Activated T-cell treated with anti-CD3 and anti-CD28 coated beads, Interleukin-2, amount 50 U/mL, for 72 hours (primary cell): ENCODE data around the gene MOCS3. TPM values are rescaled to one million over a fixed set of nuclear protein-coding genes. Genes with fewer than 3 reads are reported as not detected.

ENCODE experiments used
- ATAC-seq, 2 donors: fragments of 150-1000 bp; cut with Tn5 transposase; replicated peaks in 1 of 2; 2 replicates each; pipeline ENCODE4 v1.10.0; 2021; ENCODE audit warnings: moderate library complexity in 2 of 2, mild to moderate bottlenecking in 1 of 2
- DNase-seq, 2 donors: peaks; one replicate each; pipeline ENCODE4 v3.0.0; 2021 to 2022; ENCODE audit warnings: mixed read lengths in 1 of 2
- H3K27ac Mint-ChIP-seq: one replicate; pipeline ENCODE4 v1.8.0; 2022; ENCODE audit warnings: mild to moderate bottlenecking, moderate library complexity, mixed read lengths
- H3K27me3 Mint-ChIP-seq: one replicate; pipeline ENCODE4 v1.8.0; 2022; ENCODE audit warnings: low read depth, mixed read lengths
- H3K36me3 Mint-ChIP-seq, 2 donors: one replicate each; pipeline ENCODE4 v1.8.0; 2022; ENCODE audit warnings: mixed read lengths in 2 of 2, mild to moderate bottlenecking in 1 of 2; ENCODE audit not compliant: insufficient read depth in 2 of 2
- H3K4me1 Mint-ChIP-seq: one replicate; pipeline ENCODE4 v1.8.0; 2022; ENCODE audit warnings: low read depth, mixed read lengths
- H3K4me3 Mint-ChIP-seq, 2 donors: one replicate each; pipeline ENCODE4 v1.8.0; 2022; ENCODE audit warnings: mild to moderate bottlenecking in 2 of 2, mixed read lengths in 2 of 2, moderate library complexity in 2 of 2
- H3K9me3 Mint-ChIP-seq, 2 donors: one replicate each; pipeline ENCODE4 v1.8.0; 2022; ENCODE audit warnings: mixed read lengths in 2 of 2
- total RNA-seq, 2 donors: library from RNA; stranded (reverse); gene quantifications; one replicate each; pipeline ENCODE4 v1.2.3, GENCODE V29; 2022

MOCS3 gene, protein sequence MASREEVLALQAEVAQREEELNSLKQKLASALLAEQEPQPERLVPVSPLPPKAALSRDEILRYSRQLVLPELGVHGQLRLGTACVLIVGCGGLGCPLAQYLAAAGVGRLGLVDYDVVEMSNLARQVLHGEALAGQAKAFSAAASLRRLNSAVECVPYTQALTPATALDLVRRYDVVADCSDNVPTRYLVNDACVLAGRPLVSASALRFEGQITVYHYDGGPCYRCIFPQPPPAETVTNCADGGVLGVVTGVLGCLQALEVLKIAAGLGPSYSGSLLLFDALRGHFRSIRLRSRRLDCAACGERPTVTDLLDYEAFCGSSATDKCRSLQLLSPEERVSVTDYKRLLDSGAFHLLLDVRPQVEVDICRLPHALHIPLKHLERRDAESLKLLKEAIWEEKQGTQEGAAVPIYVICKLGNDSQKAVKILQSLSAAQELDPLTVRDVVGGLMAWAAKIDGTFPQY
- total RNA-seq: 1 to 10 TPM; 4.1 to 4.2 TPM

DNA sequence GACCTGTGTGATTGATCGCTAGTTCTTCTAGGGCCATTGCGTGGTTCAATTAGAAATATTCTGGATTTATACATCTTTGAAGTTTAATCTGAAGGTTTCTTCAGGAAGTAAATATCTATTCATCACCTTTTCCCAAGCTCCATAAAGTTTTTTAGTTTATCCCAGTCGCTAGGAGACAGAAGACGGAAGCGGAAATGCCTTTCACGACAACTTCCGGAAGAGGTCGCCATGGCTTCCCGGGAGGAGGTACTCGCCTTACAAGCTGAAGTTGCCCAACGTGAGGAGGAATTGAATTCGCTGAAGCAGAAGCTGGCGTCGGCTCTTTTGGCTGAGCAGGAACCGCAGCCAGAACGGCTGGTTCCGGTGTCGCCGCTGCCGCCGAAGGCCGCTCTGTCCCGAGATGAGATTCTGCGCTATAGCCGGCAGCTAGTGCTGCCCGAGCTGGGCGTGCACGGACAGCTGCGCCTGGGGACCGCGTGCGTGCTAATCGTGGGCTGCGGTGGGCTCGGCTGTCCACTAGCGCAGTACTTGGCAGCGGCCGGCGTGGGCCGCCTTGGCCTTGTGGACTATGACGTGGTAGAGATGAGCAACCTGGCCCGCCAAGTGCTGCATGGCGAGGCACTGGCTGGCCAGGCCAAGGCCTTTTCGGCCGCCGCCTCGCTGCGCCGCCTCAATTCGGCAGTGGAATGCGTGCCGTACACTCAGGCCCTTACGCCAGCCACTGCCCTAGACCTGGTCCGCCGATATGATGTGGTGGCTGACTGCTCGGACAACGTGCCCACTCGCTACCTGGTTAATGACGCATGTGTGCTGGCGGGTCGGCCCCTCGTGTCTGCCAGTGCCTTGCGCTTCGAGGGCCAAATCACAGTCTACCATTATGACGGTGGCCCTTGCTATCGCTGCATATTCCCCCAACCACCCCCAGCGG lies at the start of gene MOCS3:
TSS of gene MOCS3 (plus strand) at position 204 of the 928 bp plus-strand sequence. CDS start at position 229, 25 bp downstream.
- H3K36me3 Mint-ChIP-seq: peaks cover 7 to 15% of the 10 kb centered on the region in 2 donors
- DNase-seq: peak; percentile 79 to 87
- peaks cover 76% of the 10 kb centered on the region for H3K4me1 Mint-ChIP-seq
- peak; percentile 81 to 84 for ATAC-seq
- H3K27me3 Mint-ChIP-seq: no peaks in the 10 kb centered on the region
- H3K27ac Mint-ChIP-seq: peak within 1 kb of the TSS; percentile 99
- no peaks in the 10 kb centered on the region for H3K9me3 Mint-ChIP-seq
- peak within 1 kb of the TSS; percentile 91 to 98 for H3K4me3 Mint-ChIP-seq

DNA sequence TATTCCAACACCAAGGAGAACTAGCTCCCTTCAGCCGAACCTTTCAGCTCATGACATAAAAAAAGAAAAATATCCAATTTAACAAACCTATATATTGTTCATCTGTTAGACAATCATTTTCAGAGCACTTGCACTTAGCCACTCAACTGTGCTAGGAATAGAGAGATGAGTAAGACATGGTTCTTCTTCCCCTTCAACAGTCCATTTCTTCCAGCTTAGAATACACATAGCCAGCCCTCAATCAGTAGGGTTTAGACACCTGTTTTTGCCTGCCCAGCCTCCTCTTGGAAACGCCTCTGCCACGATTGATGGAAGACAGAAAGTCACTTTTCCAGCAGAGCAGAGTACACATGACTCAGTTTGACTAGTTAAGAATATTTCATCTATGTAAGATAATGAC lies 49.2 kb upstream of the MOCS3 start:
- DNase-seq (no peak), ATAC-seq (no peak)
- Mint-ChIP-seq H3K4me1 (peaks cover 55% of the 10 kb centered on the region), H3K27me3 (no peaks in the 10 kb centered on the region), H3K27ac (peak overlapping the region; percentile 17), H3K36me3 (peaks cover 0 to 22% of the 10 kb centered on the region in 2 donors), H3K9me3 (no peaks in the 10 kb centered on the region), H3K4me3 (no peak overlapping the region)

DNA sequence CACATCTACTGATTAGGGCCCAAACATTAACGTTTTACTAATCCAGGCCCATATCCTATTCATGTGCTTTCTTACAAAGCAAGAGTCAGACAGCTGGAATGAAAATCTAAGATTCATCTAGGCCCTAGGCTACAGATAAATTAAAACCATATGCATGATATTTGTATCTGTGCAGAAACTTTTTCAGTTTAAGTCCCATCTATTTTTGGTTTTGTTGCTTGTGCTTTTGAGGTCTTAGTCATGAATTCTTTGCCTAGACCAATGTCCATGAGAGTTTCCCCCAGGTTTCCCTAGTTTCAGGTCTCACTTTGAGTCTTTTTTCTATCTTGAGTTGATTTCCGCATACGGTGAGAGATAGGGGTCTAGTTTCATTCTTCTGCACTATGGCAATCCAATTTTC lies 47.6 kb upstream of the MOCS3 start:
- Mint-ChIP-seq H3K27ac (peak overlapping the region; percentile 89), H3K36me3 (peaks cover 0 to 22% of the 10 kb centered on the region in 2 donors), H3K9me3 (no peaks in the 10 kb centered on the region), H3K4me1 (peaks cover 70% of the 10 kb centered on the region), H3K27me3 (no peaks in the 10 kb centered on the region), H3K4me3 (peak overlapping the region; percentile 46 to 63)
- DNase-seq (no peak), ATAC-seq (no peak)

DNA sequence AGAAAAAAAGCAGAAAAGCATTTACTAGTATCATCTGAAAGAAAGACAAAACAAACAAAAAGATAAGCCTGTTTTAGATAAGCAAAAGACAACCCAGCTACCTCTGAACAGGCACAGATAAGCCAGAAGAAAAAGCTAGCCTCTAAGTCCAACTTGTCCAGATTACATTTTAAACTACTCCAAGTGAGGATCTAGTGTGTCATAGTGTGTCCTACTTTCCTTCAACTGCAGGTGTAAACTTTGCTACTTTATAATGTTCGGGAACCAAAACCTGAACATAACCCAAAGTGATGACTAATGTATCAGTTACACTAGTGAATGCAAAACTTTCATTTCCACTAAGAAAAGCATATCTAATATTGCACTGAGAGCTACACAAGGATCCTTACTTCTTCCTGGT lies 46.9 kb upstream of the MOCS3 start:
- no peaks in the 10 kb centered on the region for H3K9me3 Mint-ChIP-seq
- DNase-seq (no peak), ATAC-seq (peak; percentile 48 to 51)
- peak overlapping the region; percentile 46 to 63 for H3K4me3 Mint-ChIP-seq
- peaks cover 0 to 22% of the 10 kb centered on the region in 2 donors for H3K36me3 Mint-ChIP-seq
- peaks cover 77% of the 10 kb centered on the region for H3K4me1 Mint-ChIP-seq
- no peaks in the 10 kb centered on the region for H3K27me3 Mint-ChIP-seq
- peak overlapping the region; percentile 89 for H3K27ac Mint-ChIP-seq

DNA sequence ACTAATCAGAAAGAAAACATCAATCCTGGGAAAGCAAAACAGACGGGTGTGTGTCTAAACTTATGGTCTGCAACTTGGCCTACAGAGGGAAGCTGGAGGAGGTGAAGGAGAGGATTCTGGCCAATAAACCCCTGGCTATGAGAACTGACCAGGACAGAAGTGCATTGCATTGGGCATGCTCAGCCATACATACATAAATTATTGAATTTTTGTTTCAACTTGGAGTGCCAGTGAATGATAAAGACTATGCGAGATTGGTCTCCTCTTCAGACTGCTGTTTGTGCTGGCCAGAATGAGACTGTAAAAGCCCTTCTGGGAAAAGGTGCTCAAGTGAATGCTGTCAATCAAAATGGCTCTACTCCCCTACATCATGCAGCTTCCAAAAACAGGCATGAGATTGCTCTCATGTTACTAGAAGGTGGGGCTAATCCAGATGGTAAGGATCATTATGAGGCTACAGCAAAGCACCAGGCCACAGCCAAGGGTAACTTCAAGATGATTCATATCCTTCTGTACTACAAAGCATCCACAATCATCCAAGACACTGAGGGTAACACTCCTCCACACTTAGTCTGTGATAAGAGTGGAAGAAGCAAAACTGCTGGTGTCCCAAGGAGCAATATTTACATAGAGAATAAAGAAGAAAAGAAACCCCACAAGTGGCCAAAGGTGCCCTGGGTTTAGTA lies 44.8 kb upstream of the MOCS3 start:
- H3K9me3 Mint-ChIP-seq: no peaks in the 10 kb centered on the region
- peaks cover 2 to 11% of the 10 kb centered on the region in 2 donors for H3K36me3 Mint-ChIP-seq
- peak overlapping the region; percentile 85 for H3K27ac Mint-ChIP-seq
- DNase-seq (peak; percentile 47 to 53), ATAC-seq (peak; percentile 96 to 97)
- no peaks in the 10 kb centered on the region for H3K27me3 Mint-ChIP-seq
- H3K4me1 Mint-ChIP-seq: peaks cover 81% of the 10 kb centered on the region
- peak overlapping the region in 1 of 2 donors; percentile 43 for H3K4me3 Mint-ChIP-seq

DNA sequence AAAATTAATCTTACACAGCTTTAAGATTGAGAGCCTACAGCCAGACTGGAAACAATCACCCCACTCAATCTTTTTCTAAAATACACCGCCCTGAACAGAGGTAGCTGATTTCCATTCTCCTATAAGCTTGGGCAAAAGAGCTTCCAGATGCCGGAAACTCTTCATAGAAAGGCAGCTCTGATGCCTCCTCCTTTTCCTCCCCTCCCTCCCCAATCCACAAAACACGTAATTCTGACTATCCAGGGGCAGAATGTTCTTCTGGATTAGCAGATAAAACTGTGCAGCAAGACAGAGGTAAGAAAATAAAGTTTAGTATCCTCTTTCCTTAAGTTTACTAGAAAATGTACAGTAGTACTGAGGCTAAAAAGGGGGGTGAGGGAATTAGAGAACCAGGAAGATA lies 43.2 kb upstream of the MOCS3 start:
- no peak for DNase-seq
- Mint-ChIP-seq H3K9me3 (no peaks in the 10 kb centered on the region), H3K27me3 (no peaks in the 10 kb centered on the region), H3K4me3 (no peak overlapping the region), H3K36me3 (peaks cover 2 to 18% of the 10 kb centered on the region in 2 donors), H3K27ac (peak overlapping the region; percentile 85), H3K4me1 (peaks cover 84% of the 10 kb centered on the region)
- ATAC-seq: no peak

DNA sequence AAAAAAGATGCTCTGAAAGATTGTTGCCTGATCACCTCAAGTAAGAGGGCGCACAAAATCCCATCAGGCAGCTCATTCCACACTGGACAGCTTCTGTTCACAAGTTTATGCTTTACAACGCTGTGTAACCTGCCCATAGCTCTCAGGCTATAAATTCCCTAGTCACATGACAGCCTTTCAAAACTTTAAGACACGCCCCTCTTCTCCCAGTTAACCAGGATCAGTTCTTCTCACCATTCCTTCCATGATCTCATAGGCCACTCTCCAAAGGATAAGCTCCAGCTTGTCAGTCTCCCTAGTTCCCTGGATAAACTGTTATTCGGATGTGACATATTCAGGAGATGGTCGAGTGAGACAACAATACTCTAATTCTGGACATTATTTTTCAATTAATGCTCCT lies 42.4 kb upstream of the MOCS3 start:
- Mint-ChIP-seq H3K36me3 (peaks cover 2 to 14% of the 10 kb centered on the region in 2 donors), H3K4me3 (no peak overlapping the region), H3K9me3 (no peaks in the 10 kb centered on the region), H3K27ac (peak overlapping the region; percentile 21), H3K27me3 (no peaks in the 10 kb centered on the region), H3K4me1 (peaks cover 84% of the 10 kb centered on the region)
- no peak for ATAC-seq
- no peak for DNase-seq

DNA sequence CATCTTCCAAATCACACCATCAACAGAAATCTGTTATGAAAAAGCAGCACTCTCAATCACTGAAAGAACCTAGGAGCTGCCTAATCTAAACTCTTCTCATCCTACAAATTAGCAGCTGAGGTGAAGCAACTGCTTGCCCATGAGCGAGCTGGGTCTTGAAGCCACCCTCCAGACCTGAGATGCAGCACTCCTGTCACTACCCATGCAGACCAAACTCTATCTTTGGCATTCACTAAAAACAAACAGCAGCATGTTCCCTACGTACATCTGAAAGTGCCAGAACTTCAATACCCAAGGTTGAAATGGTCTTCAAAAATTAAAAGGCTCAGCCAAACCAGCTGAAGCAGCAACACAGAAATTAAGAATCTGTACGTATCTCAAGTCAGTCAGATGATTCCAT lies 41.7 kb upstream of the MOCS3 start:
- DNase-seq: no peak
- H3K27me3 Mint-ChIP-seq: no peaks in the 10 kb centered on the region
- no peak for ATAC-seq
- peak overlapping the region; percentile 92 for H3K27ac Mint-ChIP-seq
- peak overlapping the region in 1 of 2 donors; percentile 0 for H3K4me3 Mint-ChIP-seq
- H3K4me1 Mint-ChIP-seq: peaks cover 84% of the 10 kb centered on the region
- peaks cover 2 to 11% of the 10 kb centered on the region in 2 donors for H3K36me3 Mint-ChIP-seq
- H3K9me3 Mint-ChIP-seq: no peaks in the 10 kb centered on the region

DNA sequence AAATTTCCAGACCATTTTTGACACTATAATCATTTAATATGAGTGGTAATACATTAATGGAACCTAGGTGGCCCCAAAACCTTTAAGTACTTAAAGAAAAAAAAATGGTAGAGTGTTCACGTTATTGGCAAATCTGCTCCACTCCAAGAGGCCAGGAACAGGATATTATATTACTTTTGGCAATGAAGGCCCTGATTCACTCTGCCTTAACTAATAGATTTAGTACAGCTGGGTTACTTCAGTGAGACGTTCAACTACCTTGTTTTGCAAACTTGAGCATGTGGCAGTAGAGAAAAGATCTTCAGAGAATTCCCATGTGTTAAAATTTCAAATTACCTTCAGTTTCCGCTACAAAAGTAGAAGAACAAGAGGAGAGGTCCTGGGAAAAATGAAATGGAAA lies 40.2 kb upstream of the MOCS3 start:
- peak overlapping the region; percentile 52 for H3K27ac Mint-ChIP-seq
- H3K27me3 Mint-ChIP-seq: no peaks in the 10 kb centered on the region
- ATAC-seq (no peak), DNase-seq (no peak)
- H3K9me3 Mint-ChIP-seq: no peaks in the 10 kb centered on the region
- peaks cover 2 to 13% of the 10 kb centered on the region in 2 donors for H3K36me3 Mint-ChIP-seq
- no peak overlapping the region for H3K4me3 Mint-ChIP-seq
- H3K4me1 Mint-ChIP-seq: peaks cover 81% of the 10 kb centered on the region

DNA sequence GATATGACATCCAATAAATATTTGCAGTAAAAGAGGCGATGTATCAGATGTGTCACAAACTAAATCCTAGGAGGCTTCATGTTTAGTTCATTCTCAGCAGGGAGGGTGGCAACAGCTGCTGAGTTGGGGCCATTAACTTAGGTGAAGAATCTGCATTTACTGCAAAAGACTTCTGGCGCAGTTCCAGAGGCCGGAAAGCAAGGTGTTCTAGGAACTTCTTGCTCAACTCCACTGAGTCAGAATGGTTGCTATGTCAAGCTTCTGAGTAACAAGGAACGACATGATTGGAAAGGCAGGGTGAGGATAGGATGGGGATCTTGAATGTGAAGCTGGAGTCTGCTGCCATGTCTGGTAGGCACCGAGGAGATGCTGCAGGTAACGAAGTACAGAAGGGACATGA lies 39.1 kb upstream of the MOCS3 start:
- Mint-ChIP-seq H3K27me3 (no peaks in the 10 kb centered on the region), H3K4me1 (peaks cover 79% of the 10 kb centered on the region), H3K4me3 (peak overlapping the region in 1 of 2 donors; percentile 13), H3K27ac (peak overlapping the region; percentile 30), H3K36me3 (peaks cover 2 to 14% of the 10 kb centered on the region in 2 donors), H3K9me3 (no peaks in the 10 kb centered on the region)
- DNase-seq (no peak), ATAC-seq (no peak)

DNA sequence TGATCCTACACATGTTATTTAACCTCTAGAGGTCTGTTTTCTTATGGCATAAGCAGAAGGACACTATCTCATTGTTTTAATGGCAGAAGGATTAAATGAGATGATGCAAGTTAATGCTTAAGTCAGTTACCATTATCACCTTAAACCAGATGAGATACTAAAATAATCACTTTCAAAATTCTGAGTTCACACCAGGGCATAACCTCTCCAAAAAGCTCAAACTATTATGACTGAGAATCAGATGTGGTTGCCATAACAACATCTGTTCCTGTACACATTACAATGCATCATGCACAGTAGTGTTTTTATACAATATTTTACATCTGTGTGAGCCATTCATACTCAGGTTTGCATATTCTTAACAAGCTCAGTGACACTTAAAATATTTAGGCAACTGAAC lies 37.6 kb upstream of the MOCS3 start:
- H3K4me1 Mint-ChIP-seq: peaks cover 80% of the 10 kb centered on the region

DNA sequence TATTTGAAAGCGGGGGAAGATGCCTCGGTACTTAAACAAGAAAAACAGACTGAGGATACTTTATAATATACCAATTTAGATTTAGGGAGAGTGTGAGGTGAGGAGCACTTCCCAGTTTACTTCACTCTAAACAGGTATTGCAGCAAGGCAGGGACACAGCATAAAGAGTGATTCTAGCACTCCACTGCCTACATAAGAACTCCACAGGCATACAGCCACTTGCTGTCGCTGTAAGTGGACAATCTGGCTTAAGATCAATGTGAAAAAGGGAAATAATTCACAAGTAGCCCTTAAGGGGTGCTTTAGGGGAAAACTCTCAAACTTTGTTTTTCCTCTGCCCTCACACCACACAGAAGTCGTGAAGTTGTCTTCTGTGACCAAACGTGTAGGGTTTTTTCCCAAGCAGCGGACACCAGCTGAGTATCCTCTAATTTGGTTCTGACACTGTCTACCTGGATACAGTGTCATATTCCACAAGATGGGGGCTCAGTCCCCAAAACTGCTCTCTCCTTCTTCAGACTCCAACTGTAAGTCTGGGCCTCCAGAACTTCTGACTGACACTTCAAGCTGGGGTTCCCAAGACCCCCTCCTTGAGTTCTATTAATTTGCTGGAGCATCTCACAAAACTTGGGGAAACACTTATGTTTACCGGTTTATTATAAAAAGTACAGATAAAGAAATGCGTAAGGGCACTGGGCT lies 36.7 kb upstream of the MOCS3 start:
- Mint-ChIP-seq H3K9me3 (no peaks in the 10 kb centered on the region), H3K4me3 (no peak overlapping the region), H3K36me3 (peaks cover 2 to 26% of the 10 kb centered on the region in 2 donors), H3K27me3 (no peaks in the 10 kb centered on the region), H3K4me1 (peaks cover 77% of the 10 kb centered on the region), H3K27ac (peak overlapping the region; percentile 60)
- no peak for ATAC-seq
- DNase-seq: no peak

More for the DNA sequence above, 37.6 kb upstream of the MOCS3 start:
- no peaks in the 10 kb centered on the region for H3K9me3 Mint-ChIP-seq
- no peak for DNase-seq
- peak; percentile 83 to 87 for ATAC-seq
- peaks cover 2 to 22% of the 10 kb centered on the region in 2 donors for H3K36me3 Mint-ChIP-seq
- H3K4me3 Mint-ChIP-seq: no peak overlapping the region
- no peaks in the 10 kb centered on the region for H3K27me3 Mint-ChIP-seq
- H3K27ac Mint-ChIP-seq: peak overlapping the region; percentile 60
